Peyer's patch (tissue), 4 donors: ENCODE results near the gene CD40LG.

Experiments used
- CTCF ChIP-seq, 6 experiments: fragments of 450-650 bp in 4 of 6; fragments of 200-600 bp in 2 of 6; sonication (generic) in 1 of 6; IDR thresholded peaks; one replicate each; pipeline ENCODE4 v1.5.1; 2017 to 2019; ENCODE audit warnings: antibody characterized with exemption in 6 of 6, mild to moderate bottlenecking in 3 of 6, moderate library complexity in 1 of 6
- POLR2A ChIP-seq, 2 donors: fragments of 450-650 bp; IDR thresholded peaks; one replicate each; pipeline ENCODE4 v1.5.1; 2017; ENCODE audit warnings: antibody characterized with exemption in 2 of 2, mild to moderate bottlenecking in 2 of 2, moderate library complexity in 2 of 2

- TF ChIP-seq CTCF (IDR thresholded peaks at IDR 0.05) (no peak), POLR2A (IDR thresholded peaks at IDR 0.05) (no peak)
Observed at GRCh38 chrX:136659174-136659573, 11.2 kb downstream of the CD40LG start.
